Measurements from ENCODE around the gene PRAME. TPM values are rescaled to one million over a fixed set of nuclear protein-coding genes. Genes with fewer than 3 reads are reported as not detected.

PRAME gene
- total RNA-seq, 4 donors from 2014 or later: 0.16 to 0.41 TPM; not detected in 2

DNA sequence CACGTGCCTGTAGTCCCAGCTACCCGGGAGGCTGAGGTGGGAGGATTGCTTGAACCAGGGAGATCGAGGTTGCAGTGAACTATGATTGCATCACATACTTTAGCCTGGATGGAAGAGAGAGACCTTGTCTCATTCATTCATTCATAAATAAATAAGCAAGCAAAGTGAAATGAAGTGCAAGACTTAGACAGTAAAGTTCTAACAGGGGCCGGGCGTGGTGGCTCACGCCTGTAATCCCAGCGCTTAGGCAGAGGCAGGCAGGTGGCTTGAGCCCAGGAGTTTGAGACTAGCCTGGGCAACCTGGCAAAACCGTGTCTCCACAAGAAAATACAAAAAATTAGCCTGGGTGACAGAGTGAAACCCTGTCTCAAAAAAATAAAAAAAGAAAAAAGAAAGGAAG is 37.4 kb downstream of the PRAME start:
- Histone ChIP-seq H3K4me1 (no peaks in the 10 kb centered on the region), H3K27me3 (peaks cover 14% of the 10 kb centered on the region), H3K9me3 (no peaks in the 10 kb centered on the region), H3K36me3 (no peaks in the 10 kb centered on the region), H3K4me3 (no peak overlapping the region), H3K27ac (no peak overlapping the region)
- intact Hi-C loops (cut with DNase I; ENCODE audit: low total_unique reads) (no loop called here), in situ Hi-C loops (cut with MboI; ENCODE audit: low pct_ligation_motif_present in 1 of 4, low pct_unique_long_range_greater_than_20kb in 1 of 4, low sequenced_read_pairs in 3 of 4) (no loop called here)
- 67 to 79% methylated on average over 3 to 8 of the region's 8 CpGs for WGBS, 2 donors (ENCODE audit: low coverage in 1 of 2)
- TF ChIP-seq EP300 (IDR thresholded peaks at IDR 0.05; ENCODE audit: low read depth): no peak
- TF ChIP-seq, protein P1, sequence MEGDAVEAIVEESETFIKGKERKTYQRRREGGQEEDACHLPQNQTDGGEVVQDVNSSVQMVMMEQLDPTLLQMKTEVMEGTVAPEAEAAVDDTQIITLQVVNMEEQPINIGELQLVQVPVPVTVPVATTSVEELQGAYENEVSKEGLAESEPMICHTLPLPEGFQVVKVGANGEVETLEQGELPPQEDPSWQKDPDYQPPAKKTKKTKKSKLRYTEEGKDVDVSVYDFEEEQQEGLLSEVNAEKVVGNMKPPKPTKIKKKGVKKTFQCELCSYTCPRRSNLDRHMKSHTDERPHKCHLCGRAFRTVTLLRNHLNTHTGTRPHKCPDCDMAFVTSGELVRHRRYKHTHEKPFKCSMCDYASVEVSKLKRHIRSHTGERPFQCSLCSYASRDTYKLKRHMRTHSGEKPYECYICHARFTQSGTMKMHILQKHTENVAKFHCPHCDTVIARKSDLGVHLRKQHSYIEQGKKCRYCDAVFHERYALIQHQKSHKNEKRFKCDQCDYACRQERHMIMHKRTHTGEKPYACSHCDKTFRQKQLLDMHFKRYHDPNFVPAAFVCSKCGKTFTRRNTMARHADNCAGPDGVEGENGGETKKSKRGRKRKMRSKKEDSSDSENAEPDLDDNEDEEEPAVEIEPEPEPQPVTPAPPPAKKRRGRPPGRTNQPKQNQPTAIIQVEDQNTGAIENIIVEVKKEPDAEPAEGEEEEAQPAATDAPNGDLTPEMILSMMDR (IDR thresholded peaks at IDR 0.05): no peak
- no peak for TF ChIP-seq POLR2A (IDR thresholded peaks at IDR 0.05)
- TF ChIP-seq POLR2AphosphoS5 (IDR thresholded peaks at IDR 0.05): no peak
- no peak for DNase-seq

DNA sequence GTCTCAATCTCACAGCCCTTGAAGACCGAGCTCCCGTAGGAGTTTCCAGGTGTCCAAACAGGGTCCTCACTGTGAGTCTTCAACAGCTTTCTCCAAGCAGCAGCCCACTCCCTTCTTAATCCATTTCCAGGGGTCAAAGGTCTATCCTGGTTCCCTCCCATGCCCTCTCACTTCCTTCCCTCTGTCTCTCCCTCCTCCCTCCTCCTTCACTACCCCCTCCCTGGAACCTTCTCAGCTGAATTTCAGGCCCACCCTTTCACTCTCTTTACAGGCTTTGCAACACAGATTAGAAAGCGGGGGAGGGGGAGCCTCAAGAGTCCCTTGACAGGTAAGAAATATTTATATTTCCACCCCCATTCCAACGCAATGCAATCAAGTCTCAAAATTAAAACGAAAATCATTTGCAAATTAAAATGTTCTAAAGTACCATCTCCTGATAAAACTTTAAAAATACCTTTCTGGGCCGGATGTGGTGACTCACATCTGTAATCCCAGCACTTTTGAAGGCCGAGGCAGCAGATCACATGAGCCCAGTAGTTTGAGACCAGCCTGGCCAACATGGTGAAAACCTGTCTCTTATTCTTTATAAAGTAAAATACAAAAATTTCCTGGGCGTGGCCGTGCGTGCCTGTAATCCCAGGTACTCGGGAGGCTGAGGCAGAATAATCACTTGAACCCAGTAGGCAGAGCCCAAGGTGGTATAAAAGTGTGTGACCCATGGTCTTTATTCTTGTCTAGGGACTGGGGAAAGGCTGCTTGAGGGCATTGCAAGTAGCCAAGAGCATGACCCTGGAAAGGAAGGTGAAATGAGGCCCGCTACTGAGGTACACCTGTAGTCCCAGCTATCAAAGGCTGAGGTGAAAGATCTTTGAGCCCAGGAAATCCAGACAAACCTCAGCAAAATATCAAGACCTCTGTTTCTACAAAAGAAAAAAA is 38.1 kb downstream of the PRAME start:
- DNase-seq: no peak
- Histone ChIP-seq H3K9me3 (no peaks in the 10 kb centered on the region), H3K27me3 (peaks cover 17% of the 10 kb centered on the region), H3K4me3 (no peak overlapping the region), H3K36me3 (no peaks in the 10 kb centered on the region), H3K27ac (no peak overlapping the region), H3K4me1 (no peaks in the 10 kb centered on the region)
- in situ Hi-C loops (cut with MboI; ENCODE audit: low pct_ligation_motif_present in 1 of 4, low pct_unique_long_range_greater_than_20kb in 1 of 4, low sequenced_read_pairs in 3 of 4): no loop called here
- TF ChIP-seq POLR2AphosphoS5 (IDR thresholded peaks at IDR 0.05) (no peak), POLR2A (IDR thresholded peaks at IDR 0.05) (no peak), EP300 (IDR thresholded peaks at IDR 0.05; ENCODE audit: low read depth) (no peak)
- TF ChIP-seq, protein P1 (IDR thresholded peaks at IDR 0.05): no peak
- 75 to 86% methylated on average over 4 to 12 of the region's 12 CpGs for WGBS, 2 donors (ENCODE audit: low coverage in 1 of 2)
- intact Hi-C loops (cut with DNase I; ENCODE audit: low total_unique reads): no loop called here

DNA sequence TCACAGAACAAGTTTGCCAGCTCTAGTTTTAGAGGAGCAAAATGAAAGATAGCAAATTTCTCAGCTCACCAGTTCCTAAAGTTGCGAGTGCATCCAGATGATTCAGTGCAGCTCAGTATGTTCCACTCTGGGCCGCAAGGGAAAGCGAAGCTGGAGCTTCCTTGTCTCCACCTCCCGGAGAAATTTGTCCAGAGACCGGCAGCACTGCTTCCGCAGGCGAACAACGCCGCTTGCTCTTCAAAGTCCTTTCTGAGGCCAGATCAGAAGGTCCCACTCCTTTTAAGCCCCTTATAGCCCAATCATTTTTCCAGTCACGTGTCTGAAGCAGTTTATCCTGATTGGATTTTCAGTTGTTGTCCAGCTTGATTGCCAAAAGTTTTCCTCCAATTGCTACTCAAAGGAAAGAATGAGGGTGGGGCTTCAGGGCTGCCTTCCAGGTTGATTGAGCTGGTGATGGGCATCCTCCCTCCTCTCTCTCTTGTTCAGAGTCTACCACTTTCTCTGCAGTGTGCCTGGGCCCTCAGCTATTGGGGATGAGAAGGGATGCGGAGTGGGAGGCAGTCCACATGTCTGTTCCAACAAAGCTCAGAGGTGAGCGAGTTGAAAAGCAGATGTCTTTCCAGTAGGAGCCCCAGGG is 38.9 kb downstream of the PRAME start, which contains the start of gene ZNF280A:
TSS of gene ZNF280A (minus strand) at position 251 of the 637 bp plus-strand sequence. CDS start 4,640 bp downstream, outside the sequence.
- Histone ChIP-seq H3K4me3 (no peak within 1 kb of the TSS), H3K9me3 (no peaks in the 10 kb centered on the region), H3K27ac (no peak within 1 kb of the TSS), H3K27me3 (peaks cover 17% of the 10 kb centered on the region), H3K36me3 (no peaks in the 10 kb centered on the region), H3K4me1 (no peaks in the 10 kb centered on the region)
- intact Hi-C loops (cut with DNase I; ENCODE audit: low total_unique reads): no loop called here
- in situ Hi-C loops (cut with MboI; ENCODE audit: low pct_ligation_motif_present in 1 of 4, low pct_unique_long_range_greater_than_20kb in 1 of 4, low sequenced_read_pairs in 3 of 4): no loop called here
- TF ChIP-seq POLR2A (IDR thresholded peaks at IDR 0.05): no peak
- TF ChIP-seq, protein P1 (IDR thresholded peaks at IDR 0.05): no peak
- TF ChIP-seq POLR2AphosphoS5 (IDR thresholded peaks at IDR 0.05): no peak
- no peak for TF ChIP-seq EP300 (IDR thresholded peaks at IDR 0.05; ENCODE audit: low read depth)
- DNase-seq: no peak
- 76% methylated on average over 12 of the region's 12 CpGs; no CpG with 5 or more reads in 1 of the 2 donors for WGBS, 2 donors (ENCODE audit: low coverage in 1 of 2)

DNA sequence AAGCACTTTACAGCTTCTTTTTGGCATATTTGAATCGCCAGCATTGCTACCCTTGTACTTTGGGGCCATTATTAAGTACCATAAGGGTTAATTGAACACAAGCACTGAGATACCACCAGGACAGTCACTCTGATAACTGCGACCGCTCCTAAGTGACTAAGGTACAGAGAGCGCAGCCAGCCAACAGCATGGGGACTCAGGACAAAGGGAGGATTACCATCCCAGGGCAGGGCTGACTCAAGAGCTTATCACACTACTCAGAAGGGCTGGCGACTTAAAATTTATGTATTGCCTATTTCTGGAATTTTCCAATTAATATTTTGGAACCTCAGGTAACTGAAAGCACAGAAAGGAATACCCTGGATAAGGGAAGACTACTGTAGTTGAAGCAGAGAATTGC is 39.5 kb downstream of the PRAME start:
- in situ Hi-C loops (cut with MboI; ENCODE audit: low pct_ligation_motif_present in 1 of 4, low pct_unique_long_range_greater_than_20kb in 1 of 4, low sequenced_read_pairs in 3 of 4) (no loop called here), intact Hi-C loops (cut with DNase I; ENCODE audit: low total_unique reads) (no loop called here)
- no peaks in the 10 kb centered on the region for H3K9me3 ChIP-seq
- no peaks in the 10 kb centered on the region for H3K4me1 ChIP-seq
- no peak for TF ChIP-seq EP300 (IDR thresholded peaks at IDR 0.05; ENCODE audit: low read depth)
- DNase-seq: no peak
- H3K27ac ChIP-seq: no peak overlapping the region
- 70 to 72% methylated on average over 2 to 5 of the region's 5 CpGs for WGBS, 2 donors (ENCODE audit: low coverage in 1 of 2)
- H3K27me3 ChIP-seq: peaks cover 22% of the 10 kb centered on the region
- H3K4me3 ChIP-seq: no peak overlapping the region
- H3K36me3 ChIP-seq: no peaks in the 10 kb centered on the region
